GM13977 (cell line): ENCODE results near the gene EVC.

Experiments used
- DNase-seq: peaks from one replicate; pipeline ENCODE4 v3.0.0; 2012; ENCODE audit warnings: low spot score
- CTCF ChIP-seq: IDR thresholded peaks from 2 replicates; pipeline ENCODE4 v1.5.1; 2012; ENCODE audit warnings: mild to moderate bottlenecking, control low read depth; ENCODE audit not compliant: insufficient read depth; ENCODE audit errors: extremely low read depth, missing control alignments
- in situ Hi-C: fragments of 300-500 bp; cut with MboI; formaldehyde crosslinking; loops from one replicate; pipeline ENCODE4 v1.12.0; 2022; ENCODE audit warnings: low sequenced_read_pairs, low pct_unique_long_range_greater_than_20kb, mixed read lengths, inconsistent platforms; ENCODE audit not compliant: unreplicated experiment

Gene EVC

GRCh38 chr4:5760936-5761480 is 50.0 kb downstream of the EVC start:
- in situ Hi-C loops, result no loop called here
- no peak for TF ChIP-seq CTCF

GRCh38 chr4:5770051-5770450 is 59.0 kb downstream of the EVC start:
- in situ Hi-C loops, result no loop called here
- TF ChIP-seq CTCF, result no peak
- DNase-seq, result no peak

More at GRCh38 chr4:5760936-5761480, 50.0 kb downstream of the EVC start:
- no peak for DNase-seq

GRCh38 chr4:5772528-5773270 is 61.7 kb downstream of the EVC start:
- in situ Hi-C loops, result no loop called here
- no peak for TF ChIP-seq CTCF

GRCh38 chr4:5773271-5773555 is 62.2 kb downstream of the EVC start:
- TF ChIP-seq CTCF, result no peak
- no peak for DNase-seq
- in situ Hi-C loops, result no loop called here

More at GRCh38 chr4:5772528-5773270, 61.7 kb downstream of the EVC start:
- DNase-seq, result no peak

- DNase-seq, result no peak
- no peak for TF ChIP-seq CTCF
- in situ Hi-C loops, result no loop called here
These were observed 63.5 kb downstream of the EVC start for GRCh38 chr4:5774416-5775036.

GRCh38 chr4:5776510-5776909 is 65.5 kb downstream of the EVC start:
- DNase-seq, result no peak
- TF ChIP-seq CTCF, result no peak
- in situ Hi-C loops, result no loop called here
